GM12878 (cell line): ENCODE results near the gene CPNE4. TPM values are rescaled to one million over a fixed set of nuclear protein-coding genes. Genes with fewer than 3 reads are reported as not detected.
"Not testable (repeated sequence)": the region's sequence is repeated elsewhere in the genome, so short reads cannot be mapped to it uniquely, and the experiment has no call there.

Experiments
- ATAC-seq: fragments of 200-7000 bp; cut with Tn5 transposase; 3 replicates; pipeline ENCODE4 v1.9.1; 2020; ENCODE audit warnings: mild to moderate bottlenecking, moderate library complexity
- BruUV-seq: library from RNA; stranded (reverse); fragments of 400-500 nt; replicated peaks from 2 replicates; lab custom pipeline; 2021; lab: Mats Ljungman, UMichigan
- CTCF ChIA-PET: fragments of 300-600 bp; sonication (Branson Sonifier 250); formaldehyde crosslinking; extraction: SDS; loops from one replicate; lab custom pipeline; 2021; ENCODE audit warnings: inconsistent platforms; lab: Yijun Ruan, JAX
- POLR2A ChIA-PET: fragments of 350-600 bp; formaldehyde crosslinking; extraction: SDS; loops from one replicate; lab custom pipeline; 2021; ENCODE audit warnings: inconsistent platforms; lab: Charles Lee
- RAD21 ChIA-PET: fragments of 300-600 bp; sonication (Branson Sonifier 250); formaldehyde crosslinking; loops from one replicate; lab custom pipeline; 2023; ENCODE audit warnings: antibody characterized with exemption; ENCODE audit not compliant: unreplicated experiment; lab: Charles Lee
- SMC1A ChIA-PET: fragments of 300-600 bp; sonication (Branson Sonifier 250); formaldehyde crosslinking; loops from one replicate; lab custom pipeline; 2023; ENCODE audit not compliant: unreplicated experiment, uncharacterized antibody; lab: Charles Lee
- DNase-seq: peaks from one replicate; pipeline ENCODE4 v3.0.0-alpha.2; 2011; ENCODE audit warnings: low read depth, low spot score
- FAIRE-seq: peaks from 3 replicates; lab custom pipeline; 2011; peaks lifted over from hg19 to GRCh38; lab: Jason Lieb, UNC
- H2AFZ ChIP-seq: 2 replicates; pipeline ENCODE4 v1.6.0; 2011; ENCODE audit warnings: low read depth, low read length, control low read depth; ENCODE audit not compliant: control insufficient read depth
- H3K27ac ChIP-seq: 2 replicates; pipeline ENCODE4 v1.5.1; 2011; ENCODE audit warnings: control low read depth; ENCODE audit not compliant: control insufficient read depth, insufficient read depth
- H3K27me3 ChIP-seq, 2 experiments: replicated peaks in 1 of 2; 2 replicates each; pipeline versions ENCODE4 v1.6.0 to v1.6.1; 2011; ENCODE audit warnings: low read length in 1 of 2; ENCODE audit not compliant: control insufficient read depth in 2 of 2, insufficient read depth in 2 of 2
- H3K36me3 ChIP-seq, 2 experiments: 2 replicates each; pipeline ENCODE4 v1.5.1; 2011; ENCODE audit warnings: low read length in 1 of 2; ENCODE audit not compliant: control insufficient read depth in 2 of 2, insufficient read depth in 2 of 2
- H3K4me1 ChIP-seq: 2 replicates; pipeline ENCODE4 v1.6.1; 2011; ENCODE audit warnings: mild to moderate bottlenecking, low read length, moderate library complexity, mixed read lengths; ENCODE audit not compliant: control insufficient read depth, insufficient read depth
- H3K4me2 ChIP-seq: 2 replicates; pipeline ENCODE4 v1.6.0; 2011; ENCODE audit warnings: control low read depth; ENCODE audit not compliant: control insufficient read depth, insufficient read depth
- H3K4me3 ChIP-seq: fragments of 200-600 bp; sonication (generic); 2 replicates; pipeline ENCODE4 v1.5.1; 2016
- H3K79me2 ChIP-seq: 2 replicates; pipeline ENCODE4 v1.6.0; 2011; ENCODE audit warnings: low read length; ENCODE audit not compliant: control insufficient read depth, insufficient read depth
- H3K9ac ChIP-seq: 2 replicates; pipeline ENCODE4 v1.8.0; 2011; ENCODE audit warnings: low read length, control low read depth, mixed read lengths; ENCODE audit not compliant: control insufficient read depth, insufficient read depth
- H3K9me3 ChIP-seq: replicated peaks from 3 replicates; pipeline ENCODE4 v1.5.1; 2011; ENCODE audit warnings: mild to moderate bottlenecking, low read length; ENCODE audit not compliant: control insufficient read depth, insufficient read depth
- H4K20me1 ChIP-seq: 2 replicates; pipeline ENCODE4 v1.6.0; 2011; ENCODE audit not compliant: control insufficient read depth, insufficient read depth
- EGR1 ChIP-seq, 2 experiments: IDR thresholded peaks; 1 replicate in 1 of 2; 2 replicates in 1 of 2; pipeline ENCODE4 v1.6.1; 2011 to 2012; ENCODE audit warnings: low read depth in 2 of 2, low read length in 2 of 2, borderline replicate concordance in 1 of 2, mild to moderate bottlenecking in 1 of 2, moderate library complexity in 1 of 2
- JUND ChIP-seq: IDR thresholded peaks from 2 replicates; pipeline ENCODE4 v1.6.1; 2012; ENCODE audit warnings: low read depth, mild to moderate bottlenecking, low read length, improper control_type of control experiment, moderate library complexity
- LARP7 ChIP-seq: fragments of 450-650 bp; IDR thresholded peaks from 2 replicates; pipeline ENCODE4 v1.6.1; 2017; ENCODE audit warnings: mild to moderate bottlenecking
- STAT1 ChIP-seq: fragments of 450-650 bp; conservative IDR thresholded peaks from 2 replicates; pipeline ENCODE4 v1.6.1; 2014; ENCODE audit warnings: antibody characterized with exemption, mild to moderate bottlenecking
- ZNF24 ChIP-seq: fragments of 450-650 bp; IDR thresholded peaks from 2 replicates; pipeline ENCODE4 v1.6.1; 2017; ENCODE audit warnings: antibody characterized with exemption, mild to moderate bottlenecking
- WGBS: methylation state at CpG from one replicate; pipeline ENCODE4 v1.1.6; 2016; ENCODE audit warnings: low lambda C conversion rate; ENCODE audit not compliant: insufficient replicate concordance, insufficient coverage; ENCODE audit errors: missing lambda C conversion rate; 5-methylcytosine and 5-hydroxymethylcytosine counted together
- in situ Hi-C: fragments of 300-500 bp; cut with MboI; formaldehyde crosslinking; loops from 9 replicates; pipeline ENCODE4 v1.14.3; 2018; ENCODE audit warnings: mixed read lengths
- intact Hi-C: fragments of 100-400 bp; cut with micrococcal nuclease; formaldehyde crosslinking; loops from one replicate; pipeline ENCODE4 v1.14.2; 2022; ENCODE audit not compliant: unreplicated experiment
- polyA plus RNA-seq, 11 experiments: library from polyadenylated mRNA; depleted of rRNA in 4 of 11; unstranded in 6 of 11; stranded (reverse) in 5 of 11; fragments of >200 nt; fragmentation: Nextera tagmentation in 4 of 11; fragmentation: Illumina TruSeq in 1 of 11; extraction: Ambion mirVana in 4 of 11; extraction: Trizol in 1 of 11; gene quantifications; 1 replicate in 1 of 11; 2 replicates in 10 of 11; pipeline versions ENCODE4 v1.2.1 to v1.2.3, GENCODE V29; 2011 to 2016; ENCODE audit warnings: inconsistent platforms in 2 of 11, missing spikeins in 2 of 11, low read depth in 1 of 11
- total RNA-seq, 4 experiments: library from RNA; depleted of rRNA in 3 of 4; stranded (reverse); fragments of >200 nt in 3 of 4; fragmentation: Illumina TruSeq in 1 of 4; extraction: Trizol in 1 of 4; gene quantifications; 2 replicates each; pipeline versions ENCODE4 v1.2.1 to v1.2.3, GENCODE V29; 2013 to 2021

Gene CPNE4
- total and polyA plus RNA-seq, 10 of the 15 experiments (the other 5 are each of a cell fraction or from before 2014, with no cell fraction given): 0.17 to 1.9 (median 0.48) TPM; not detected in 1

GRCh38 chr3:132047209-132047608 is 12.4 kb upstream of the CPNE4 start:
- Histone ChIP-seq H3K4me1 (no peaks in the 10 kb centered on the region), H3K4me2 (no peak overlapping the region), H3K79me2 (no peaks in the 10 kb centered on the region), H4K20me1 (no peaks in the 10 kb centered on the region), H3K27ac (no peak overlapping the region), H3K27me3 (no peaks in the 10 kb centered on the region), H3K9ac (no peak overlapping the region), H2AFZ (no peak overlapping the region), H3K9me3 (no peaks in the 10 kb centered on the region), H3K36me3 (no peaks in the 10 kb centered on the region), H3K4me3 (no peak overlapping the region)
- CTCF ChIA-PET: interaction anchor here (0.6 to 0.7 kb wide), 2 partner anchors 163 to 745 kb away, joined by 3 read pairs; no protein-coding TSS in a partner anchor
- DNase-seq: no peak
- in situ Hi-C loops: no loop called here
- TF ChIP-seq STAT1: no peak
- no peak for TF ChIP-seq JUND
- no peak for TF ChIP-seq LARP7
- no peak for TF ChIP-seq EGR1 (IDR thresholded peaks at IDR 0.05; ENCODE audit: borderline replicate concordance in 1 of 2, low read depth in 2 of 2, low read length in 2 of 2)
- TF ChIP-seq ZNF24: no peak
- WGBS: 29% methylated on average over 1 of the region's 1 CpG
- SMC1A ChIA-PET: no interaction called here
- intact Hi-C loops: no loop called here
- RAD21 ChIA-PET: no interaction called here
- BruUV-seq: no TSS peak
- POLR2A ChIA-PET: no interaction called here
- ATAC-seq: no peak
- FAIRE-seq: no peak

DNA sequence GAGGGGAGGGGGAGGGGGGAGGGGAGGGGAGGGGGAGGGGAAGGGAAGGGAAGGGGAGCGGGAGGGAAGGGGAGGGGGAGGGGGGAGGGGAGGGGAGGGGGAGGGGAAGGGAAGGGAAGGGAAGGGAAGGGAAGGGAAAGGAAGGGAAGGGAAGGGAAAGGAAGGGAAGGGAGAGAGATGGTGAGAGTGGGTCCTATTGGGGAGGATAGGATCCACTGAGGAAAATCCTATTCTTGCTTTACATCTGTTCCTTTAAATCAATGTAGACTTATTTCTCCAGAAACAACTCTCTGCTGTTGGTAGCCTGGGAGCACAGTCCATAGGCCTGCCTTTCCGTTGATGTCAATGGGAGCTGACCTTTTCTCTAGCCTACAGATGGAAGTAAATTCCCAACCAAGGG is 10.1 kb upstream of the CPNE4 start:
- H3K4me3 ChIP-seq, H3K79me2 ChIP-seq, H3K4me1 ChIP-seq, in situ Hi-C loops, H3K4me2 ChIP-seq, ATAC-seq, H3K36me3 ChIP-seq, H2AFZ ChIP-seq, intact Hi-C loops, H3K27ac ChIP-seq, POLR2A ChIA-PET, SMC1A ChIA-PET, H3K9me3 ChIP-seq, BruUV-seq, RAD21 ChIA-PET, FAIRE-seq, DNase-seq, H4K20me1 ChIP-seq, H3K9ac ChIP-seq, CTCF ChIA-PET, H3K27me3 ChIP-seq: not testable (repeated sequence)
- 0% methylated on average over 1 of the region's 2 CpGs for WGBS
